Measurements from ENCODE around the gene PTPRK. TPM values are rescaled to one million over a fixed set of nuclear protein-coding genes. Genes with fewer than 3 reads are reported as not detected.

PTPRK gene
- total RNA-seq, 1 experiment from 2014 or later = 265 TPM

DNA sequence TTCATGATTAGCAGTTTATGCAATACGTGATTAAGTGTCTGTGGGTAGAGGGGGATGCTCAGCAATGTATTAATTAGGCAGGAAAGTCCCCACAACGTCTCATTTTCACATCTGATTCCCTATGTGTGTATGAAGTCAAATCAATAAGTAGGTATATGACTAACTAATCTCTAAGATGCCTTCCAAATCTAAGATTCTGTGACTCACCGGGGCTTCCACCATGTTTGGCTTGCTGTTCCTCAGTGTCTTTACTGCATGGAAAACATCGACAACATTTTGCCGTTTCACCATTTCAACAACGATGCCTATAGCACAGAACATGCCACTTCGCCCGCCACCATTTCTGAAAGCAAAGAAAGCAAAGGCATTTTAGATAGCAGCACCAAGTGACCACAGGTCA lies 547.6 kb downstream of the PTPRK start:
- no peaks in the 10 kb centered on the region for H3K9me3 Mint-ChIP-seq (ENCODE audit: low read depth, unreplicated experiment)
- peaks cover 16% of the 10 kb centered on the region for H3K36me3 Mint-ChIP-seq (ENCODE audit: insufficient read depth, unreplicated experiment)
- intact Hi-C loops (cut with micrococcal nuclease; ENCODE audit: unreplicated experiment) = loop anchor here (5.0 kb wide), 1 partner anchor 236 kb away; no protein-coding TSS in a partner anchor
- CTCF ChIA-PET = interaction anchor here (0.8 to 1.5 kb wide), 3 partner anchors 13 to 117 kb away, joined by 3 to 11 read pairs (median 4); no protein-coding TSS in a partner anchor
- H3K4me1 Mint-ChIP-seq (ENCODE audit: low read depth, unreplicated experiment) = peaks cover 33% of the 10 kb centered on the region
- H3K27ac Mint-ChIP-seq (ENCODE audit: unreplicated experiment) = peak overlapping the region; percentile 94
- TF ChIP-seq, protein P1, sequence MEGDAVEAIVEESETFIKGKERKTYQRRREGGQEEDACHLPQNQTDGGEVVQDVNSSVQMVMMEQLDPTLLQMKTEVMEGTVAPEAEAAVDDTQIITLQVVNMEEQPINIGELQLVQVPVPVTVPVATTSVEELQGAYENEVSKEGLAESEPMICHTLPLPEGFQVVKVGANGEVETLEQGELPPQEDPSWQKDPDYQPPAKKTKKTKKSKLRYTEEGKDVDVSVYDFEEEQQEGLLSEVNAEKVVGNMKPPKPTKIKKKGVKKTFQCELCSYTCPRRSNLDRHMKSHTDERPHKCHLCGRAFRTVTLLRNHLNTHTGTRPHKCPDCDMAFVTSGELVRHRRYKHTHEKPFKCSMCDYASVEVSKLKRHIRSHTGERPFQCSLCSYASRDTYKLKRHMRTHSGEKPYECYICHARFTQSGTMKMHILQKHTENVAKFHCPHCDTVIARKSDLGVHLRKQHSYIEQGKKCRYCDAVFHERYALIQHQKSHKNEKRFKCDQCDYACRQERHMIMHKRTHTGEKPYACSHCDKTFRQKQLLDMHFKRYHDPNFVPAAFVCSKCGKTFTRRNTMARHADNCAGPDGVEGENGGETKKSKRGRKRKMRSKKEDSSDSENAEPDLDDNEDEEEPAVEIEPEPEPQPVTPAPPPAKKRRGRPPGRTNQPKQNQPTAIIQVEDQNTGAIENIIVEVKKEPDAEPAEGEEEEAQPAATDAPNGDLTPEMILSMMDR (IDR thresholded peaks at IDR 0.05; ENCODE audit: unreplicated experiment) = no peak
- H3K27me3 Mint-ChIP-seq (ENCODE audit: unreplicated experiment) = no peaks in the 10 kb centered on the region
- peak overlapping the region; percentile 65 for H3K4me3 Mint-ChIP-seq (ENCODE audit: low read depth, unreplicated experiment)
- DNase-seq = no peak
- no TSS peak for BruUV-seq (replicated peaks)

DNA sequence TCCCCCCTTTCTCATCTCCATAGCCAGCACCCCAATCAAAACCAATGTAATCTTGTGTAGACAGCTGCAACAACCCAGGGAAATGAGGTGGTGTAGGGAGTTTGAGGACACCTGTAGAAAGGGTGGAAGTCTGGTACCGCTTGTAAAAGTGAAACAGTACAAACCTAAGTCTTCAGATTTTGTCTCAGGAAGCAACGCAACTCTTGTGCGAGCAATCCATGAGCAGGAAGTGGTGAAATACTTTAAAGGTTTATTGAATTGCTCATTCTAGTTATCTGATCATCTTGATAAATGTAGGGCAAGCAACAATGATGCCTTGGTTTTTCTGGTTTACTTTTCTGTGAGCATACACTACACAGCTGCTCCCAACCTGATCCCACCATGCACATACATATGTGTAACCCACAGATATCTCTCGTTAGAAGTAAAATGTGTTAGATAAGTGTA lies 548.4 kb downstream of the PTPRK start:
- TF ChIP-seq, protein P1 (IDR thresholded peaks at IDR 0.05; ENCODE audit: unreplicated experiment) = no peak
- CTCF ChIA-PET = interaction anchor here (0.5 to 1.5 kb wide), 3 partner anchors 10 to 116 kb away, joined by 3 to 11 read pairs (median 4); no protein-coding TSS in a partner anchor
- BruUV-seq (replicated peaks) = no TSS peak
- H3K27ac Mint-ChIP-seq (ENCODE audit: unreplicated experiment) = peak overlapping the region; percentile 94
- H3K4me1 Mint-ChIP-seq (ENCODE audit: low read depth, unreplicated experiment) = peaks cover 33% of the 10 kb centered on the region
- no peaks in the 10 kb centered on the region for H3K9me3 Mint-ChIP-seq (ENCODE audit: low read depth, unreplicated experiment)
- intact Hi-C loops (cut with micrococcal nuclease; ENCODE audit: unreplicated experiment) = loop anchor here (5.0 kb wide), 1 partner anchor 235 kb away; no protein-coding TSS in a partner anchor
- H3K36me3 Mint-ChIP-seq (ENCODE audit: insufficient read depth, unreplicated experiment) = peaks cover 25% of the 10 kb centered on the region
- peak; percentile 47 for DNase-seq
- peak overlapping the region; percentile 65 for H3K4me3 Mint-ChIP-seq (ENCODE audit: low read depth, unreplicated experiment)
- H3K27me3 Mint-ChIP-seq (ENCODE audit: unreplicated experiment) = no peaks in the 10 kb centered on the region

DNA sequence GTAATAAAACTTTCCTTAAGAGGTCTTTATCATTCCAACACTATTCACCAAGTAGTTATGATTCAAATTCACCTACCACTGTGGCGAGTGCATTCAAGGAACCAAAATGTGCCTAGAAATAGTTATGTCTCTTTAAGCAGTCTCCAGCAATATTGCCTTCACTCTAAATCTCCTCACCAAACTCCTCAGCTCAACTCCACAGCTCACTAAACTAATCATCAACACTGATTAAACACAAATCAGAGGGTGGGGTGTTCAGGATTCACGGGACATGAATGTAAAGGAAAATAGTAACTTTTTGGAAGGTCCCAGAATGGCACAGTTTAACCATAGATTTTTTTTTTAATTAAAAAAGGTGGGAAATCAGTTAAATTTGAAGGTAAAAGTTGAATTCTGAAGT lies 549.0 kb downstream of the PTPRK start:
- Mint-ChIP-seq H3K9me3 (ENCODE audit: low read depth, unreplicated experiment) (no peaks in the 10 kb centered on the region), H3K4me1 (ENCODE audit: low read depth, unreplicated experiment) (peaks cover 33% of the 10 kb centered on the region), H3K27ac (ENCODE audit: unreplicated experiment) (peak overlapping the region; percentile 94), H3K36me3 (ENCODE audit: insufficient read depth, unreplicated experiment) (peaks cover 25% of the 10 kb centered on the region), H3K27me3 (ENCODE audit: unreplicated experiment) (no peaks in the 10 kb centered on the region), H3K4me3 (ENCODE audit: low read depth, unreplicated experiment) (peak overlapping the region; percentile 65)
- DNase-seq = no peak
- TF ChIP-seq, protein P1 (IDR thresholded peaks at IDR 0.05; ENCODE audit: unreplicated experiment) = no peak
- CTCF ChIA-PET = interaction anchor here (1.5 kb wide), 1 partner anchor 116 kb away, joined by 11 read pairs; no protein-coding TSS in a partner anchor
- intact Hi-C loops (cut with micrococcal nuclease; ENCODE audit: unreplicated experiment) = loop anchor here (5.0 kb wide), 1 partner anchor 234 kb away; no protein-coding TSS in a partner anchor
- BruUV-seq (replicated peaks) = no TSS peak

DNA sequence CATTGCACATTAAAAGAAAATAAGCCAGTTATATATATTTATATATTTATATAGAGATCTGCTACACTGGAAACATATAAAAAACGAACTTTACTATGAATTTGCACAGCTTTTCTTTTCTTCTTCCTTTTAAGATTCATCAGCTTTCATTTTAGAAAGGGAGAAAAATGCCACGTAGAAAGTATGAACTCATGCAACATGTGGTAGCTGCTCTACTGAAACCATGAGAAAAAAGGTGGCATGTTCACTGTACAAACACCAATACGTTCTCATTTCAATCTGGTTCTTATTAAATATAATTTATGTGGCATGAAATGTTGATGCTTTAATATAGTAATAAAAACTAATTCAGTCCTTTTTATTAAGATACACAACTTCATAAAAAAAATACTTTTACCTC lies 550.7 kb downstream of the PTPRK start:
- peaks cover 33% of the 10 kb centered on the region for H3K4me1 Mint-ChIP-seq (ENCODE audit: low read depth, unreplicated experiment)
- no TSS peak for BruUV-seq (replicated peaks)
- CTCF ChIA-PET = no interaction called here
- no peaks in the 10 kb centered on the region for H3K9me3 Mint-ChIP-seq (ENCODE audit: low read depth, unreplicated experiment)
- H3K27me3 Mint-ChIP-seq (ENCODE audit: unreplicated experiment) = no peaks in the 10 kb centered on the region
- no peak overlapping the region for H3K4me3 Mint-ChIP-seq (ENCODE audit: low read depth, unreplicated experiment)
- H3K36me3 Mint-ChIP-seq (ENCODE audit: insufficient read depth, unreplicated experiment) = peaks cover 25% of the 10 kb centered on the region
- TF ChIP-seq, protein P1 (IDR thresholded peaks at IDR 0.05; ENCODE audit: unreplicated experiment) = no peak
- H3K27ac Mint-ChIP-seq (ENCODE audit: unreplicated experiment) = no peak overlapping the region
- intact Hi-C loops (cut with micrococcal nuclease; ENCODE audit: unreplicated experiment) = loop anchor here (5.0 kb wide), 1 partner anchor 232 kb away; no protein-coding TSS in a partner anchor
- DNase-seq = no peak
